GM18909 (cell line): ENCODE data around the gene ITPKB.
"Not testable (repeated sequence)": the region's sequence is repeated elsewhere in the genome, so short reads cannot be mapped to it uniquely, and the experiment has no call there.

Experiments used
- ATAC-seq: cut with Tn5 transposase; IDR thresholded peaks from one replicate; pipeline ENCODE4 v1.9.1; 2021; ENCODE audit warnings: mild to moderate bottlenecking; ENCODE audit not compliant: unreplicated experiment, poor library complexity

ITPKB gene

GRCh38 chr1:226732856-226733291, 6.2 kb downstream of the ITPKB start:
- no peak for ATAC-seq

- ATAC-seq, result no peak
Observed at GRCh38 chr1:226731257-226731893, 7.7 kb downstream of the ITPKB start.

GRCh38 chr1:226730836-226731235, 8.2 kb downstream of the ITPKB start:
- no peak for ATAC-seq

- ATAC-seq, result no peak
Observed at GRCh38 chr1:226730071-226730470, 9.0 kb downstream of the ITPKB start.

- no peak for ATAC-seq
Observed at GRCh38 chr1:226728448-226728847, 10.6 kb downstream of the ITPKB start.

GRCh38 chr1:226725897-226726267, 13.2 kb downstream of the ITPKB start:
- no peak for ATAC-seq

GRCh38 chr1:226723657-226724532, 15.2 kb downstream of the ITPKB start:
- no peak for ATAC-seq

- ATAC-seq, result no peak
Observed at GRCh38 chr1:226722901-226723656, 16.0 kb downstream of the ITPKB start.

- ATAC-seq, result no peak
Observed at GRCh38 chr1:226722240-226722900, 16.7 kb downstream of the ITPKB start.

- ATAC-seq, result not testable (repeated sequence)
Observed at GRCh38 chr1:226720574-226720973, 18.5 kb downstream of the ITPKB start.

GRCh38 chr1:226719596-226720387, 19.3 kb downstream of the ITPKB start:
- no peak for ATAC-seq

GRCh38 chr1:226717256-226717909, 21.7 kb downstream of the ITPKB start:
- ATAC-seq, result no peak

GRCh38 chr1:226716577-226716976, 22.5 kb downstream of the ITPKB start:
- no peak for ATAC-seq

GRCh38 chr1:226714148-226714547, 24.9 kb downstream of the ITPKB start:
- no peak for ATAC-seq

GRCh38 chr1:226712742-226713419, 26.2 kb downstream of the ITPKB start:
- ATAC-seq, result no peak

- peak; percentile 92 for ATAC-seq
Observed at GRCh38 chr1:226711976-226712741, 26.9 kb downstream of the ITPKB start.

- ATAC-seq, result no peak
Observed at GRCh38 chr1:226710501-226710900, 28.6 kb downstream of the ITPKB start.

- no peak for ATAC-seq
Observed at GRCh38 chr1:226709953-226710352, 29.1 kb downstream of the ITPKB start.
